HepG2 (cell line): ENCODE data around the gene TMEM253. TPM values are rescaled to one million over a fixed set of nuclear protein-coding genes. Genes with fewer than 3 reads are reported as not detected.

Experiments used
- CERS6 ChIP-seq: sonication (generic); formaldehyde crosslinking; IDR thresholded peaks from 2 replicates; pipeline ENCODE4 v1.5.0; 2020; ENCODE audit warnings: missing genetic modification reagents
- FLYWCH1 ChIP-seq: sonication (generic); formaldehyde crosslinking; IDR thresholded peaks from 2 replicates; pipeline ENCODE4 v1.8.1; 2023; ENCODE audit warnings: mild to moderate bottlenecking, missing genetic modification reagents
- KMT2A ChIP-seq: sonication (generic); formaldehyde crosslinking; IDR thresholded peaks from 2 replicates; pipeline ENCODE4 v1.4.0; 2020; ENCODE audit warnings: missing genetic modification reagents
- MTA3 ChIP-seq: sonication (generic); formaldehyde crosslinking; IDR thresholded peaks from 2 replicates; pipeline ENCODE4 v1.4.0; 2020; ENCODE audit warnings: missing genetic modification reagents
- NFE2L1 ChIP-seq: sonication (generic); formaldehyde crosslinking; IDR thresholded peaks from 2 replicates; pipeline ENCODE4 v1.4.0; 2020; ENCODE audit warnings: missing genetic modification reagents, mild to moderate bottlenecking, borderline replicate concordance
- NR2F1 ChIP-seq, 2 experiments: fragments of 450-650 bp in 1 of 2; formaldehyde crosslinking in 1 of 2; IDR thresholded peaks; 2 replicates each; pipeline versions ENCODE4 v1.5.0 to v1.6.1; 2016 to 2020; ENCODE audit warnings: mild to moderate bottlenecking in 1 of 2, missing compliant biosample characterization in 1 of 2, missing genetic modification reagents in 1 of 2, moderate library complexity in 1 of 2
- PAX8 ChIP-seq: sonication (generic); formaldehyde crosslinking; IDR thresholded peaks from 2 replicates; pipeline ENCODE4 v1.8.0; 2022; ENCODE audit warnings: mild to moderate bottlenecking, missing genetic modification reagents, borderline replicate concordance
- SKI ChIP-seq: fragments of 450-650 bp; IDR thresholded peaks from one replicate; pipeline ENCODE4 v1.6.1; 2018; ENCODE audit warnings: mild to moderate bottlenecking; ENCODE audit not compliant: partially characterized antibody
- SRY ChIP-seq: sonication (generic); formaldehyde crosslinking; IDR thresholded peaks from 2 replicates; pipeline ENCODE4 v1.8.0; 2022; ENCODE audit warnings: mild to moderate bottlenecking, missing genetic modification reagents
- TAF1 ChIP-seq: sonication (generic); formaldehyde crosslinking; IDR thresholded peaks from 2 replicates; pipeline ENCODE4 v1.4.0; 2020; ENCODE audit warnings: missing genetic modification reagents
- ZBTB2 ChIP-seq: sonication (generic); formaldehyde crosslinking; IDR thresholded peaks from 2 replicates; pipeline ENCODE4 v1.8.0; 2022; ENCODE audit warnings: low read depth, missing genetic modification reagents
- ZBTB44 ChIP-seq: sonication (generic); formaldehyde crosslinking; IDR thresholded peaks from 2 replicates; pipeline ENCODE4 v1.4.0; 2020; ENCODE audit warnings: missing genetic modification reagents
- ZNF143 ChIP-seq: sonication (generic); formaldehyde crosslinking; IDR thresholded peaks from 2 replicates; pipeline ENCODE4 v1.4.0; 2020; ENCODE audit warnings: missing genetic modification reagents
- ZNF160 ChIP-seq: sonication (generic); formaldehyde crosslinking; IDR thresholded peaks from 2 replicates; pipeline ENCODE4 v1.8.0; 2022; ENCODE audit warnings: mild to moderate bottlenecking, inconsistent platforms, missing genetic modification reagents
- ZNF318 ChIP-seq: sonication (generic); formaldehyde crosslinking; IDR thresholded peaks from 2 replicates; pipeline ENCODE4 v1.4.0; 2020; ENCODE audit warnings: mild to moderate bottlenecking, missing genetic modification reagents
- ZNF350 ChIP-seq: sonication (generic); formaldehyde crosslinking; IDR thresholded peaks from 2 replicates; pipeline ENCODE4 v1.4.0; 2020; ENCODE audit warnings: mild to moderate bottlenecking, low read depth, missing genetic modification reagents, borderline replicate concordance
- ZNF367 ChIP-seq: sonication (generic); formaldehyde crosslinking; IDR thresholded peaks from 2 replicates; pipeline ENCODE4 v1.4.0; 2020; ENCODE audit warnings: missing genetic modification reagents, borderline replicate concordance
- polyA plus RNA-seq, 8 experiments: library from polyadenylated mRNA; depleted of rRNA in 3 of 8; stranded (reverse) in 7 of 8; unstranded in 1 of 8; fragments of >200 nt; fragmentation: Illumina TruSeq in 4 of 8; extraction: Trizol in 4 of 8; gene quantifications; 2 replicates each; pipeline versions ENCODE4 v1.2.1 to v1.2.3, GENCODE V29; 2011 to 2016; ENCODE audit warnings: low read depth in 4 of 8, missing spikeins in 1 of 8, mixed read lengths in 1 of 8; ENCODE audit not compliant: insufficient read depth in 1 of 8
- total RNA-seq, 5 experiments: library from RNA; depleted of rRNA; stranded (reverse); fragments of >200 nt; fragmentation: Illumina TruSeq; extraction: Trizol; gene quantifications; 2 replicates each; pipeline ENCODE4 v1.2.3, GENCODE V29; 2016; ENCODE audit warnings: low read depth in 1 of 5

TMEM253 gene
- total and polyA plus RNA-seq, 2 of the 13 experiments (the other 11 are each of a cell fraction or from before 2014, with no cell fraction given) = 0.29 to 0.45 TPM

- TF ChIP-seq PAX8 (CRISPR knock-in tag) (no peak), MTA3 (CRISPR knock-in tag) (no peak), ZNF160 (CRISPR knock-in tag) (no peak), CERS6 (CRISPR knock-in tag) (no peak), ZBTB44 (no peak), ZNF367 (CRISPR knock-in tag) (no peak), SKI (no peak), SRY (CRISPR knock-in tag) (0 out of 2 replicates have a peak, but pooled peaks have one; percentile 49), ZNF143 (CRISPR knock-in tag) (0 out of 2 replicates have a peak, but pooled peaks have one; percentile 27), NR2F1 (CRISPR knock-in tag; IDR thresholded peaks at IDR 0.05) (peak; percentile 75 to 85), KMT2A (CRISPR knock-in tag) (peak; percentile 79; the same call in 1 of the 2 replicates), ZBTB2 (CRISPR knock-in tag) (peak; percentile 95), ZNF350 (CRISPR knock-in tag) (no peak), NFE2L1 (no peak), TAF1 (CRISPR knock-in tag) (peak; percentile 59), FLYWCH1 (CRISPR knock-in tag) (no peak), ZNF318 (CRISPR knock-in tag) (peak; percentile 58; the same call in 1 of the 2 replicates)
These were observed 31.3 kb upstream of the TMEM253 start (continued) for GRCh38 chr14:21069388-21070082.
